D721Med (cell line): ENCODE measurements around the gene FLT1.

Experiments used
- DNase-seq: peaks from one replicate; pipeline ENCODE4 v3.0.0; 2011; ENCODE audit warnings: low spot score; ENCODE audit not compliant: insufficient read length
- FAIRE-seq: peaks from 2 replicates; lab custom pipeline; 2011; peaks lifted over from hg19 to GRCh38; lab: Jason Lieb, UNC
- CTCF ChIP-seq: IDR thresholded peaks from 2 replicates; pipeline ENCODE4 v1.5.1; 2012; ENCODE audit warnings: mild to moderate bottlenecking, control low read depth; ENCODE audit not compliant: insufficient read depth; ENCODE audit errors: missing control alignments

The FLT1 gene

DNA sequence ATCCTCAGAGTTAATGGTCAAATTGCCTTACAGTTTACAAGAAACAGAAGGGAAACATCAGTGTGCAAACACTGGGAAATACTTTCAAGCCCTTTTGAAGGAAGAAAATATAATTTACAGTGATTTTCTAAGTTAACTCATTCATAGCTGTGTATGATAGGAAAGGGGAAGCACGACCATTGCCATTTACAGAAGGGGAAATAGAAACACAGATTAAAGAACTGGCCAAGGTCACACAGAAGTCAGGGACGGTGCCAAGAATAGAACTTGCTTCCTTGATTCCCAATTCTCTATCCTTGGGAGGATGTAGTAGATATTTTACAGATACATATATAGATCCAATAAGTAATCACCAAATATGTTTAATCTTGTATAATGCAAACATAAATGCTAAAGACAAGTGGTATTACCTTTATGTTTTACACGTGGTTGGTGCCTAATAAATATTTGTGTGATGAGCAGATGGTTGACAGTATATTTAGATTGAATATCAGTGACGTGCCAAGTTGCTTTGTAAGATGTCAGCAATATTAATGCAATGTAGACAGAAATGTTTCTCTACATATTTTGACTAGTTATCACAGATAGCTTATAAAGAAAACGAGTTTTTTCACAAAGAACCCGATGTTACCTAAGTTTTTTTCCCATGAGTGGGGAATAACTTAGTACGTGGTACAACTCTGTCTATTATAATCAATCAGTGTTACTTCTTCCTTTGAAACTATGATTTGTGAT lies 73.1 kb downstream of the FLT1 start:
- no peak for FAIRE-seq
- no peak for DNase-seq
- TF ChIP-seq CTCF: no peak

DNA sequence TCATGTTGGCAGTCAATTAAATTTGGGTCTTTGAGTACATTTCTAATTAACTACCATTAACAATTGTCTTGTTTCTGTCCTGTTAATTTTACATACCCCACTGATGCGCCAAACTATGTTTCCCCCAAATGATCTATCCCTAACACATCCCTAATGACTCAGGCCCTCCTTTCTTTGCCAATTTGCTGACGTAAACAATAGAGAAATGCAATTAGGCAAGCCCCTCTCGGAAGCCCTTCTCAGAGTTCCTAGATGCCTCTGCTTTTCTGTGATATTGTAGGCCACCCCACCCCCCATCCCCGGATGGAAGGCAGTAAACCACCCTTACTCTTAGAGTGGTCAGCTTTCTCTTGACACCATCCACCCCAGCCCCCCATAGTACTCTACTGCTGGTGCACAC lies 74.2 kb downstream of the FLT1 start:
- TF ChIP-seq CTCF: no peak
- DNase-seq (no peak), FAIRE-seq (no peak)

- DNase-seq: no peak
- TF ChIP-seq CTCF: no peak
- FAIRE-seq: no peak
Measured at GRCh38 chr13:28415994-28416421, 78.9 kb downstream of the FLT1 start.

DNA sequence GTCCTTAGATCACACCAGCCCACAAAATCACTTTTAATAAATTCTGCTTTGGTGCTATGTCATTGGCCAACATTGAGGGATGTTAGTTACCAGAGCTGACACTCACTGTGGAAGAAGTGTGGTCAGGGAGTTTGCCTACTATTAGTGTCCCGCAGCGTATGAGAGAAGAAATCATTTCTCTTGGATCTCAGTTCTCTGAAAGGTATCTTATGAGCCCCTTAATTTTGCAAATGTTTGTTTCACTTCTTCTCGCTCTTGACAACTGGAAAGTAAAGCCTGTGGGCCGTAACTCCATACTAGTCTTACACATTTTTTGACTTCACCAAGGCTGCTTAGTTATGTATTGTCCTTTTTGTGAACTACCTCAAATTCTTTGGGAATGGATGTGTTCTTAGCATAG lies 80.9 kb downstream of the FLT1 start:
- TF ChIP-seq CTCF: no peak
- no peak for DNase-seq
- FAIRE-seq: no peak

DNA sequence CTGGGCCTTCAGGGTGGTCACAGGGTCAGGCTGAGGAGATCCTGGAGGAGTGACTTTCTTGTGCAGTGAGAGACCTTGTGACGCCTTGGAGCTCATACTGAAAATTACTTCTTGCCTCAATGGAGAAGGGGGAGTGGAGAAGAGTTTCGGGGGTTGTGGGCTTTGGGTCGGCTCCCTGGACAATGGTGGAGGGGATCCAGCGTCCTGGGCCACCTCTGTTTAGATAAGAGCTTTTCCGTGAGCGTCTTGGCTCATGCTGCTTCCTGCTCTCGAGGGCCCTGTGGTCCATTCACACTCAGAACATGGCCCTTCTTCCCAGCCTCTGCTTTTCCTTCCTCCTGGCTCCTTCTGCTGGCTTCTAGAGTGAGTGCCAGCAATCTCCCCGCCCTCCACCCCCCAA lies 81.9 kb downstream of the FLT1 start:
- FAIRE-seq (no peak), DNase-seq (no peak)
- no peak for TF ChIP-seq CTCF

GRCh38 chr13:28411831-28412353 lies 83.0 kb downstream of the FLT1 start:
- DNase-seq: no peak
- FAIRE-seq: no peak
- no peak for TF ChIP-seq CTCF

- no peak for FAIRE-seq
Measured at GRCh38 chr13:28410096-28410495, 84.8 kb downstream of the FLT1 start.

More at GRCh38 chr13:28410096-28410495, 84.8 kb downstream of the FLT1 start:
- DNase-seq: no peak
- TF ChIP-seq CTCF: no peak
